Peyer's patch (tissue), 4 donors: ENCODE results near the gene PRPF6.

Experiments used
- POLR2A ChIP-seq, 2 donors: fragments of 450-650 bp; IDR thresholded peaks; one replicate each; pipeline ENCODE4 v1.5.1; 2017; ENCODE audit warnings: antibody characterized with exemption in 2 of 2, mild to moderate bottlenecking in 2 of 2, moderate library complexity in 2 of 2
- TF ChIP-seq, protein P1 (sequence below), 6 experiments: fragments of 450-650 bp in 4 of 6; fragments of 200-600 bp in 2 of 6; sonication (generic) in 1 of 6; IDR thresholded peaks; one replicate each; pipeline ENCODE4 v1.5.1; 2017 to 2019; ENCODE audit warnings: antibody characterized with exemption in 6 of 6, mild to moderate bottlenecking in 3 of 6, moderate library complexity in 1 of 6

GRCh38 chr20:64056889-64057627 lies 76.1 kb downstream of the PRPF6 start:
- TF ChIP-seq, protein P1, sequence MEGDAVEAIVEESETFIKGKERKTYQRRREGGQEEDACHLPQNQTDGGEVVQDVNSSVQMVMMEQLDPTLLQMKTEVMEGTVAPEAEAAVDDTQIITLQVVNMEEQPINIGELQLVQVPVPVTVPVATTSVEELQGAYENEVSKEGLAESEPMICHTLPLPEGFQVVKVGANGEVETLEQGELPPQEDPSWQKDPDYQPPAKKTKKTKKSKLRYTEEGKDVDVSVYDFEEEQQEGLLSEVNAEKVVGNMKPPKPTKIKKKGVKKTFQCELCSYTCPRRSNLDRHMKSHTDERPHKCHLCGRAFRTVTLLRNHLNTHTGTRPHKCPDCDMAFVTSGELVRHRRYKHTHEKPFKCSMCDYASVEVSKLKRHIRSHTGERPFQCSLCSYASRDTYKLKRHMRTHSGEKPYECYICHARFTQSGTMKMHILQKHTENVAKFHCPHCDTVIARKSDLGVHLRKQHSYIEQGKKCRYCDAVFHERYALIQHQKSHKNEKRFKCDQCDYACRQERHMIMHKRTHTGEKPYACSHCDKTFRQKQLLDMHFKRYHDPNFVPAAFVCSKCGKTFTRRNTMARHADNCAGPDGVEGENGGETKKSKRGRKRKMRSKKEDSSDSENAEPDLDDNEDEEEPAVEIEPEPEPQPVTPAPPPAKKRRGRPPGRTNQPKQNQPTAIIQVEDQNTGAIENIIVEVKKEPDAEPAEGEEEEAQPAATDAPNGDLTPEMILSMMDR (IDR thresholded peaks at IDR 0.05) = no peak
- TF ChIP-seq POLR2A (IDR thresholded peaks at IDR 0.05) = no peak
